Erythroblast (primary cell): ENCODE data around the gene DCST2.

ENCODE experiments used
- GATA1 ChIP-seq: IDR thresholded peaks from 2 replicates; pipeline ENCODE4 v1.6.1; 2011; ENCODE audit warnings: low read depth, mild to moderate bottlenecking, control low read depth, low read length, moderate library complexity
- POLR2A ChIP-seq: IDR thresholded peaks from 2 replicates; pipeline ENCODE4 v1.6.1; 2011; ENCODE audit warnings: mild to moderate bottlenecking, low read length

GRCh38 chr1:155062702-155063411 lies 29.3 kb upstream of the DCST2 start:
- TF ChIP-seq POLR2A (no peak), GATA1 (no peak)
